Smooth muscle cell of the pulmonary artery (primary cell): ENCODE measurements around the gene TMEM250. TPM values are rescaled to one million over a fixed set of nuclear protein-coding genes. Genes with fewer than 3 reads are reported as not detected.

Source experiments
- total RNA-seq: library from RNA; depleted of rRNA; stranded (reverse); fragments of >200 nt; gene quantifications from 2 replicates; pipeline ENCODE4 v1.2.3, GENCODE V29; 2014

TMEM250 gene
- 70.5 and 96.1 TPM in 2 replicates for total RNA-seq

GRCh38 chr9:136118320-136119060 lies at the start of gene TMEM250:
Gene TMEM250 (minus strand): TSS chr9:136118875. CDS start chr9:136116900, 1,975 bp downstream.

GRCh38 chr9:136095070-136096058 lies 23.3 kb downstream of the TMEM250 start, which contains the start of gene NACC2:
Gene NACC2 (minus strand): TSS chr9:136095289. CDS start chr9:136050521, 44,768 bp downstream.

Other genes starting within 250 kb of the TMEM250 start
- gene CAMSAP1, start 211.3 kb downstream of the TMEM250 start, total RNA-seq = 18.8 and 28.2 TPM in 2 replicates
- gene UBAC1, start 157.5 kb downstream of the TMEM250 start, total RNA-seq = 21.4 and 31.1 TPM in 2 replicates
- gene NACC2, start 23.6 kb downstream of the TMEM250 start, total RNA-seq = 38.3 and 42.6 TPM in 2 replicates
- not detected in 2 replicates for gene LHX3, start 86.3 kb upstream of the TMEM250 start, total RNA-seq
- 15.8 and 32.2 TPM in 2 replicates for gene QSOX2, start 126.9 kb upstream of the TMEM250 start, total RNA-seq
- gene CCDC187, start 185.2 kb upstream of the TMEM250 start, total RNA-seq = under 0.01 and 0.07 TPM in 2 replicates
- 41.5 and 63.5 TPM in 2 replicates for gene GPSM1, start 208.7 kb upstream of the TMEM250 start, total RNA-seq
- 7.4 and 8.4 TPM in 2 replicates for gene DNLZ, start 244.9 kb upstream of the TMEM250 start, total RNA-seq